Left lung (tissue), 10 donors: ENCODE measurements around the gene RAPGEF1. TPM values are rescaled to one million over a fixed set of nuclear protein-coding genes. Genes with fewer than 3 reads are reported as not detected.

Experiments
- ATAC-seq: fragments of 200-7000 bp; cut with Tn5 transposase; one replicate; pipeline ENCODE4 v1.9.1; 2020; ENCODE audit warnings: moderate library complexity
- DNase-seq, 4 donors: peaks; one replicate each; pipeline ENCODE4 v3.0.0-alpha.2; 2013 to 2020
- H3K27ac ChIP-seq, 2 donors: fragments of 200-600 bp; sonication (generic) in 1 of 2; one replicate each; pipeline versions ENCODE4 v1.5.0 to v1.8.0; 2020 to 2021
- H3K27me3 ChIP-seq, 2 donors: fragments of 200-600 bp; sonication (generic) in 1 of 2; one replicate each; pipeline versions ENCODE4 v1.5.0 to v1.8.0; 2020 to 2021
- H3K36me3 ChIP-seq, 2 donors: fragments of 200-600 bp; sonication (generic) in 1 of 2; one replicate each; pipeline versions ENCODE4 v1.5.0 to v1.8.0; 2020 to 2021
- H3K4me1 ChIP-seq, 2 donors: fragments of 200-600 bp; one replicate each; pipeline ENCODE4 v1.8.0; 2021
- H3K4me3 ChIP-seq, 2 donors: fragments of 200-600 bp; sonication (generic) in 1 of 2; one replicate each; pipeline versions ENCODE4 v1.5.0 to v1.8.0; 2020 to 2021; ENCODE audit warnings: mild to moderate bottlenecking in 1 of 2
- H3K9me3 ChIP-seq, 2 donors: fragments of 200-600 bp; sonication (generic) in 1 of 2; one replicate each; pipeline versions ENCODE4 v1.5.0 to v1.8.0; 2020 to 2021
- CTCF ChIP-seq, 2 donors: fragments of 200-600 bp; sonication (generic) in 1 of 2; IDR thresholded peaks; one replicate each; pipeline versions ENCODE4 v1.5.0 to v1.8.0; 2021; ENCODE audit warnings: antibody characterized with exemption in 2 of 2
- intact Hi-C, 2 donors: fragments of 100-400 bp; cut with DNase I; formaldehyde crosslinking; loops; one replicate each; pipeline versions ENCODE4 v1.11.2 to v1.14.2; 2022
- polyA plus RNA-seq, 6 donors: library from polyadenylated mRNA; unstranded; fragments of 120-200 nt; gene quantifications; one replicate each; pipeline ENCODE4 v1.2.1, GENCODE V29; 2013; ENCODE audit not compliant: insufficient read length in 6 of 6
- total RNA-seq, 2 donors: library from RNA; stranded (reverse); fragmentation: NEBNext Ultra II Directional; extraction: Animal tissue kit (Norgen Biotek cat#: 25700); gene quantifications; one replicate each; pipeline ENCODE4 v1.2.1, GENCODE V29; 2021
- donor health status: DM: no; HTN: yes; CAD: no.
- donor health status: DM: no; HTN: no; CAD: no.

RAPGEF1 gene
- total and polyA plus RNA-seq, 8 donors: 37.5 to 112 (median 45.6) TPM

GRCh38 chr9:131669269-131670157 lies 70.4 kb downstream of the RAPGEF1 start:
- H3K4me1 ChIP-seq: peaks cover 20 to 87% of the 10 kb centered on the region in 2 donors
- ATAC-seq (no peak), DNase-seq (peak in 1 of 4 donors; percentile 60)
- H3K9me3 ChIP-seq: no peaks in the 10 kb centered on the region
- TF ChIP-seq CTCF (IDR thresholded peaks at IDR 0.05): no peak
- H3K36me3 ChIP-seq: no peaks in the 10 kb centered on the region
- H3K27me3 ChIP-seq: no peaks in the 10 kb centered on the region
- intact Hi-C loops: no loop called here
- peak overlapping the region; percentile 69 to 71 for H3K27ac ChIP-seq
- no peak overlapping the region for H3K4me3 ChIP-seq

- TF ChIP-seq CTCF (IDR thresholded peaks at IDR 0.05): no peak
- intact Hi-C loops: no loop called here
- no peaks in the 10 kb centered on the region for H3K36me3 ChIP-seq
- peaks cover 20 to 79% of the 10 kb centered on the region in 2 donors for H3K4me1 ChIP-seq
- ATAC-seq (peak; percentile 56), DNase-seq (peak in 1 of 4 donors; percentile 74)
- H3K27ac ChIP-seq: peak overlapping the region; percentile 69 to 71
- no peaks in the 10 kb centered on the region for H3K27me3 ChIP-seq
- H3K4me3 ChIP-seq: no peak overlapping the region
- no peaks in the 10 kb centered on the region for H3K9me3 ChIP-seq
Measured at GRCh38 chr9:131668439-131669268, 71.2 kb downstream of the RAPGEF1 start.

- H3K4me1 ChIP-seq: peaks cover 20 to 73% of the 10 kb centered on the region in 2 donors
- H3K36me3 ChIP-seq: no peaks in the 10 kb centered on the region
- TF ChIP-seq CTCF (IDR thresholded peaks at IDR 0.05): no peak
- DNase-seq: no peak
- H3K27me3 ChIP-seq: no peaks in the 10 kb centered on the region
- H3K9me3 ChIP-seq: no peaks in the 10 kb centered on the region
- no peak overlapping the region for H3K4me3 ChIP-seq
- peak overlapping the region; percentile 69 to 71 for H3K27ac ChIP-seq
- intact Hi-C loops: no loop called here
- ATAC-seq: no peak
Measured at GRCh38 chr9:131668057-131668438, 71.8 kb downstream of the RAPGEF1 start.

GRCh38 chr9:131667576-131667975 lies 72.3 kb downstream of the RAPGEF1 start:
- Histone ChIP-seq H3K4me3 (no peak overlapping the region), H3K4me1 (peaks cover 20 to 73% of the 10 kb centered on the region in 2 donors), H3K27me3 (no peaks in the 10 kb centered on the region), H3K27ac (peak overlapping the region; percentile 69 to 71), H3K36me3 (no peaks in the 10 kb centered on the region), H3K9me3 (no peaks in the 10 kb centered on the region)
- intact Hi-C loops: no loop called here
- TF ChIP-seq CTCF (IDR thresholded peaks at IDR 0.05): no peak
- peak; percentile 38 for ATAC-seq
- DNase-seq: peak in 1 of 4 donors; percentile 67

- no peak for TF ChIP-seq CTCF (IDR thresholded peaks at IDR 0.05)
- DNase-seq: no peak
- H3K4me1 ChIP-seq: peaks cover 20 to 73% of the 10 kb centered on the region in 2 donors
- peak overlapping the region in 1 of 2 donors; percentile 21 for H3K27ac ChIP-seq
- intact Hi-C loops: no loop called here
- H3K4me3 ChIP-seq: no peak overlapping the region
- no peaks in the 10 kb centered on the region for H3K36me3 ChIP-seq
- no peaks in the 10 kb centered on the region for H3K9me3 ChIP-seq
- no peak for ATAC-seq
- no peaks in the 10 kb centered on the region for H3K27me3 ChIP-seq
Measured at GRCh38 chr9:131666774-131667173, 73.1 kb downstream of the RAPGEF1 start.
